Measurements from ENCODE around the gene SSBP3. TPM values are rescaled to one million over a fixed set of nuclear protein-coding genes. Genes with fewer than 3 reads are reported as not detected.

SSBP3 gene
- total RNA-seq, 4 donors from 2014 or later = 32.8 to 63.4 (median 47.4) TPM

- no peak overlapping the region for H3K27ac ChIP-seq (replicated peaks in 1 of 4)
- no peak for TF ChIP-seq POLR2AphosphoS5 (IDR thresholded peaks at IDR 0.05)
- TF ChIP-seq CTCF (IDR thresholded peaks at IDR 0.05) = no peak
- TF ChIP-seq EP300 (IDR thresholded peaks at IDR 0.05) = no peak
- no peak for TF ChIP-seq POLR2A (IDR thresholded peaks at IDR 0.05; ENCODE audit: low read depth)
- H3K4me3 ChIP-seq = no peak overlapping the region
- DNase-seq (ENCODE audit: extremely low spot score) = no peak
- no peaks in the 10 kb centered on the region for H3K9me3 ChIP-seq
- H3K36me3 ChIP-seq = no peaks in the 10 kb centered on the region
- intact Hi-C loops (cut with DNase I) = no loop called here
- no peaks in the 10 kb centered on the region for H3K27me3 ChIP-seq
- 98% methylated on average over 3 of the region's 3 CpGs for WGBS
- H3K4me1 ChIP-seq = peaks cover 63 to 84% (median 76%) of the 10 kb centered on the region in 4 donors
Observed at GRCh38 chr1:54307305-54307704, 98.9 kb downstream of the SSBP3 start.

- H3K27ac ChIP-seq (replicated peaks in 1 of 4) = no peak overlapping the region
- no peak for DNase-seq (ENCODE audit: extremely low spot score)
- 80% methylated on average over 7 of the region's 7 CpGs for WGBS
- no peaks in the 10 kb centered on the region for H3K36me3 ChIP-seq
- H3K9me3 ChIP-seq = no peaks in the 10 kb centered on the region
- TF ChIP-seq POLR2AphosphoS5 (IDR thresholded peaks at IDR 0.05) = no peak
- TF ChIP-seq EP300 (IDR thresholded peaks at IDR 0.05) = no peak
- no peak for TF ChIP-seq POLR2A (IDR thresholded peaks at IDR 0.05; ENCODE audit: low read depth)
- no peak for TF ChIP-seq CTCF (IDR thresholded peaks at IDR 0.05)
- H3K4me3 ChIP-seq = no peak overlapping the region
- no peaks in the 10 kb centered on the region for H3K27me3 ChIP-seq
- intact Hi-C loops (cut with DNase I) = no loop called here
- peaks cover 50 to 79% (median 71%) of the 10 kb centered on the region in 4 donors for H3K4me1 ChIP-seq
Observed at GRCh38 chr1:54305906-54306514, 100.2 kb downstream of the SSBP3 start.

- WGBS = 96% methylated on average over 2 of the region's 2 CpGs
- no peak overlapping the region for H3K27ac ChIP-seq (replicated peaks in 1 of 4)
- H3K36me3 ChIP-seq = no peaks in the 10 kb centered on the region
- H3K4me3 ChIP-seq = no peak overlapping the region
- no peaks in the 10 kb centered on the region for H3K27me3 ChIP-seq
- TF ChIP-seq CTCF (IDR thresholded peaks at IDR 0.05) = no peak
- TF ChIP-seq POLR2A (IDR thresholded peaks at IDR 0.05; ENCODE audit: low read depth) = no peak
- no peak for TF ChIP-seq EP300 (IDR thresholded peaks at IDR 0.05)
- TF ChIP-seq POLR2AphosphoS5 (IDR thresholded peaks at IDR 0.05) = no peak
- intact Hi-C loops (cut with DNase I) = no loop called here
- no peaks in the 10 kb centered on the region for H3K9me3 ChIP-seq
- H3K4me1 ChIP-seq = peaks cover 46 to 79% (median 65%) of the 10 kb centered on the region in 4 donors
- DNase-seq (ENCODE audit: extremely low spot score) = no peak
Observed at GRCh38 chr1:54304518-54304917, 101.7 kb downstream of the SSBP3 start.

GRCh38 chr1:54302951-54303843 is 103.0 kb downstream of the SSBP3 start:
- Histone ChIP-seq H3K27me3 (no peaks in the 10 kb centered on the region), H3K9me3 (no peaks in the 10 kb centered on the region), H3K4me3 (no peak overlapping the region), H3K4me1 (peaks cover 49 to 80% (median 69%) of the 10 kb centered on the region in 4 donors), H3K36me3 (no peaks in the 10 kb centered on the region), H3K27ac (replicated peaks in 1 of 4) (no peak overlapping the region)
- intact Hi-C loops (cut with DNase I) = no loop called here
- TF ChIP-seq CTCF (IDR thresholded peaks at IDR 0.05) = no peak
- no peak for TF ChIP-seq EP300 (IDR thresholded peaks at IDR 0.05)
- TF ChIP-seq POLR2AphosphoS5 (IDR thresholded peaks at IDR 0.05) = no peak
- no peak for TF ChIP-seq POLR2A (IDR thresholded peaks at IDR 0.05; ENCODE audit: low read depth)
- 89% methylated on average over 22 of the region's 22 CpGs for WGBS
- DNase-seq (ENCODE audit: extremely low spot score) = no peak
